HG03520 (cell line): ENCODE data around the gene ENAH.

Experiments used
- ATAC-seq: cut with Tn5 transposase; IDR thresholded peaks from one replicate; pipeline ENCODE4 v1.9.1; 2021; ENCODE audit warnings: mild to moderate bottlenecking, moderate library complexity; ENCODE audit not compliant: unreplicated experiment

The ENAH gene

GRCh38 chr1:225573216-225573615 is 79.7 kb downstream of the ENAH start:
- no peak for ATAC-seq

GRCh38 chr1:225572422-225572821 is 80.5 kb downstream of the ENAH start:
- ATAC-seq = no peak

- no peak for ATAC-seq
Observed at GRCh38 chr1:225567789-225568188, 85.1 kb downstream of the ENAH start.

DNA sequence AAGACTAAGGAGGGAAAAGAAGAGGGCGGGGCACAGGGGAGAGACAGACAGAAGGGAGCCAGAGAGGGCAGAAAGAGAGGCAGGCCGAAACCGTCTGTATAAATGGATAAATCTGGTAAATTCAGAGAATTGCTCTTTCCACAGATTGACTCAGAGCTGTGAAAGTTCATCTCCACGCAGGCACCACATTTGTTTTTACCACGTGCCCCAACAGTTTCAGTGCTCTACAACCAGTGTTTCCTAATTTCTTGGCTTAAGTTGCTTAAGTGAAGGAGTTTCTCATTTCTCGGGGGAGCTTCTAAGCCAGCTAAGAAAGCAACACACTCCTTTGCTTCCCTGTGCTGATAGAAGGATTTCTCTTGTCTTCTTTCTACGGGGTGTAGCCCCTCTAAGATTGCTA is 87.1 kb downstream of the ENAH start:
- no peak for ATAC-seq

- ATAC-seq = no peak
Observed at GRCh38 chr1:225561675-225562074, 91.2 kb downstream of the ENAH start.

- no peak for ATAC-seq
Observed at GRCh38 chr1:225559902-225560301, 93.0 kb downstream of the ENAH start.

- no peak for ATAC-seq
Observed at GRCh38 chr1:225559326-225559725, 93.6 kb downstream of the ENAH start.

GRCh38 chr1:225556694-225557093 is 96.2 kb downstream of the ENAH start:
- no peak for ATAC-seq

DNA sequence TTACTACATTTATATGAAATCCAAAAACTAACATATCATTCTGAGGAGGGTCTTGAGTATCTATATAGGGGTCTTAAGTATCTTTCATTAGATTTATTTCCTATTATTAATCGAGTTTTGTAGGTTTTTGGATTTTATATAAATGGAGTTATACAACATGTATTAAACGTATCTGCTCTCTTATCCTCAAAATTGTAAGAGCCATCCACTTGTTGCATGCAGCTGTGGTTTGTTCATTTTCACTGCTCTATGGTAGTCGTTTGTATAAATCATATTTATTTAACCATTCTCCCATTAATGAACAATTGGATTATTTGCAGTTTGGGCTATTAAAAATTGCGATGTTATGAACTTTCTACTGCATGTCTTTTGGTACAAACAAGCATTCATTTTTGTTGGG is 97.1 kb downstream of the ENAH start:
- no peak for ATAC-seq

GRCh38 chr1:225554216-225554812 is 98.6 kb downstream of the ENAH start:
- no peak for ATAC-seq

- no peak for ATAC-seq
Observed at GRCh38 chr1:225549821-225550220, 103.1 kb downstream of the ENAH start.

DNA sequence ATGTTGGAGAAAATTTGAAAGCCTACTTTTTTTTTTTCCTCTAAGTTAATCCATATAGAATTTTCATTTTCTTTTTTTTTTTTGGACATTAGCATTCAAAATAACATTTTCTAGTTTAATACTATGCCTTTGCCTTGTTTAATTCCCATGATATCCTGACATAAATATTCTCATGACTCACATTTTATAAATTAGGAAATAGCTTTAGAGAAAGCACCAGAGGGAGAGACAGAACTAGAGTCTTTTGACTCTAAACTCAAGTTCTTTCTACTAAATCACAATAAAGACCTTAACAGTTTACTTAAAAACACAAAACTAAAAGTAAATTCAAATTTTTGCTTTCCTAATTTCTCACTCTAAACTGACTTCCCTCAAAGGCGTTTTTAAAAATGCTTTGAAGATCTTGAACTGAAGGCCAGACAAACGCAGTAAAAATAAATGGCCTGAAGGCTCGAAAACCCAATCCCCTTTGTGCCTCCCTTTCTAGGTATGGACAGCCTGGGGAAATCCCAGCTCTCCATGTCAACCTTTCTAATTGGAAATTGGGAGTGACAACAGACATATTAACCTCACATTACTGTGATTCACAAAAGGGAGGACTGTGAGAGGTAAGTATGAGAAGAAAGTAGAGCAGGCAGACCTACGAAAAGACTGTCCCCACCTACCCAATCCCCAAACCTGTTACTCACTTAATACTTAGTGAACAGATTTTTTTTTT is 104.6 kb downstream of the ENAH start:
- ATAC-seq = no peak

- ATAC-seq = no peak
Observed at GRCh38 chr1:225545649-225546048, 107.3 kb downstream of the ENAH start.

GRCh38 chr1:225544924-225545323 is 108.0 kb downstream of the ENAH start:
- no peak for ATAC-seq

GRCh38 chr1:225544263-225544662 is 108.7 kb downstream of the ENAH start:
- no peak for ATAC-seq

- no peak for ATAC-seq
Observed at GRCh38 chr1:225543350-225543749, 109.6 kb downstream of the ENAH start.

- ATAC-seq = no peak
Observed at GRCh38 chr1:225541383-225541782, 111.5 kb downstream of the ENAH start.

GRCh38 chr1:225539575-225539974 is 113.3 kb downstream of the ENAH start:
- ATAC-seq = no peak

- no peak for ATAC-seq
Observed at GRCh38 chr1:225539069-225539468, 113.9 kb downstream of the ENAH start.

GRCh38 chr1:225537554-225538251 is 115.2 kb downstream of the ENAH start:
- ATAC-seq = no peak

- no peak for ATAC-seq
Observed at GRCh38 chr1:225535280-225535679, 117.6 kb downstream of the ENAH start.

DNA sequence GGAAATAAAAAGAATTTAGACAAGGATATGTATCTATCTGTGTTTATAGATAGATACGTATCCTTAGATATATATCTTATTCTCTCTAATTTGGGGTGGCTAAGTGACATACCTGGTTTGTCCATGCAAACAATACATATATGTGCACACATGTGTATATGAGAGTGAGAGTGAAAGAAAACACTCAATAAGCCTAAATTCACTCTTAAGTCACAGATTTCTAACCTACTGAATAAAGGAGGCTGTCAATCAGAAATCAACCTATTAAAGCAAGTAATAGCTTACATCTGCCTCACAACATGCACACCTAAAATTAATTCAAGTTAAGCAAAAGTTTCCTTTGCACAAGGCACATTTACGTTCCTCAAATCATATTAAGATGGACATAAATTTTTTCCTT is 118.2 kb downstream of the ENAH start:
- ATAC-seq = no peak
